B cell (primary cell): ENCODE results near the gene SREK1. TPM values are rescaled to one million over a fixed set of nuclear protein-coding genes. Genes with fewer than 3 reads are reported as not detected.

Experiments used
- ATAC-seq: fragments of 200-7000 bp; cut with Tn5 transposase; one replicate; pipeline ENCODE4 v1.10.0; 2021; ENCODE audit warnings: low read depth, mild to moderate bottlenecking, moderate number of reproducible peaks, moderate library complexity
- CTCF ChIA-PET: fragments of 350-600 bp; sonication (Branson Sonifier 250); formaldehyde crosslinking; loops from one replicate; lab custom pipeline; 2021; ENCODE audit warnings: antibody characterized with exemption, inconsistent platforms; lab: Charles Lee
- POLR2A ChIA-PET: fragments of 350-600 bp; sonication (Branson Sonifier 250); formaldehyde crosslinking; loops from one replicate; lab custom pipeline; 2021; ENCODE audit warnings: antibody characterized with exemption; lab: Charles Lee
- DNase-seq: peaks from one replicate; pipeline ENCODE4 v3.0.0; 2013
- H2AFZ ChIP-seq: 2 replicates; pipeline ENCODE4 v1.6.1; 2012; ENCODE audit warnings: mild to moderate bottlenecking, low read depth, low read length; ENCODE audit not compliant: insufficient read depth, poor library complexity, severe bottlenecking
- H3K27ac ChIP-seq, 2 donors: 1 replicate in 1 of 2; 2 replicates in 1 of 2; pipeline ENCODE4 v1.5.1; 2012 to 2013; ENCODE audit warnings: low read length in 2 of 2, mild to moderate bottlenecking in 2 of 2, moderate library complexity in 1 of 2
- H3K27me3 ChIP-seq, 4 experiments: fragments of 200-600 bp in 1 of 4; sonication (generic) in 1 of 4; replicated peaks in 1 of 4; 1 replicate in 2 of 4; 2 replicates in 2 of 4; pipeline versions ENCODE4 v1.6.1 to v1.7.0; 2013 to 2016; ENCODE audit warnings: low read length in 3 of 4, mild to moderate bottlenecking in 2 of 4, mixed read lengths in 1 of 4, moderate library complexity in 1 of 4; ENCODE audit not compliant: insufficient read depth in 4 of 4, control insufficient read depth in 3 of 4; ENCODE audit errors: control extremely low read depth in 1 of 4
- H3K36me3 ChIP-seq, 2 experiments: replicated peaks in 1 of 2; 1 replicate in 1 of 2; 2 replicates in 1 of 2; pipeline versions ENCODE4 v1.6.1 to v1.7.1; 2013; ENCODE audit warnings: low read length in 1 of 2; ENCODE audit not compliant: insufficient read depth in 2 of 2, control insufficient read depth in 1 of 2; ENCODE audit errors: control extremely low read depth in 1 of 2, extremely low read depth in 1 of 2
- H3K4me1 ChIP-seq, 2 donors: fragments of 200-600 bp in 1 of 2; sonication (generic) in 1 of 2; 1 replicate in 1 of 2; 2 replicates in 1 of 2; pipeline versions ENCODE4 v1.5.1 to v1.6.1; 2013 to 2017; ENCODE audit warnings: low read length in 2 of 2; ENCODE audit not compliant: control insufficient read depth in 2 of 2, insufficient read depth in 2 of 2
- H3K4me2 ChIP-seq: replicated peaks from 2 replicates; pipeline ENCODE3; 2012; ENCODE audit warnings: mild to moderate bottlenecking, low read depth, low read length; ENCODE audit not compliant: poor library complexity, severe bottlenecking
- H3K4me3 ChIP-seq, 5 experiments: fragments of 200-600 bp in 1 of 5; sonication (generic) in 1 of 5; 1 replicate in 3 of 5; 2 replicates in 2 of 5; pipeline versions ENCODE4 v1.5.1 to v1.7.0; 2011 to 2016; ENCODE audit warnings: low read length in 4 of 5, mild to moderate bottlenecking in 4 of 5, low read depth in 2 of 5, control low read depth in 1 of 5, moderate library complexity in 1 of 5; ENCODE audit not compliant: insufficient read depth in 1 of 5; ENCODE audit errors: control extremely low read depth in 1 of 5, extremely low read depth in 1 of 5
- H3K79me2 ChIP-seq: fragments of 200-600 bp; sonication (generic); one replicate; pipeline ENCODE4 v1.6.0; 2016; ENCODE audit warnings: low read length; ENCODE audit not compliant: control insufficient read depth, insufficient read depth
- H3K9ac ChIP-seq: fragments of 200-600 bp; sonication (generic); 2 replicates; pipeline ENCODE4 v1.6.1; 2017; ENCODE audit warnings: mild to moderate bottlenecking, low read length, moderate library complexity
- H3K9me3 ChIP-seq, 3 donors: one replicate each; pipeline versions ENCODE4 v1.6.1 to v1.7.1; 2013; ENCODE audit warnings: low read length in 2 of 3; ENCODE audit not compliant: control insufficient read depth in 2 of 3, insufficient read depth in 1 of 3; ENCODE audit errors: control extremely low read depth in 1 of 3
- H4K20me1 ChIP-seq: 2 replicates; pipeline ENCODE4 v1.6.0; 2012; ENCODE audit warnings: mild to moderate bottlenecking, low read length; ENCODE audit not compliant: insufficient read depth, control insufficient read depth, poor library complexity, severe bottlenecking
- H3K27ac Mint-ChIP-seq: one replicate; pipeline ENCODE4 v1.8.0; 2021; ENCODE audit warnings: mixed read lengths
- H3K27me3 Mint-ChIP-seq: one replicate; pipeline ENCODE4 v1.8.0; 2021; ENCODE audit warnings: mixed read lengths
- H3K4me1 Mint-ChIP-seq: one replicate; pipeline ENCODE4 v1.8.0; 2021; ENCODE audit warnings: mixed read lengths
- H3K4me3 Mint-ChIP-seq: one replicate; pipeline ENCODE4 v1.8.0; 2021; ENCODE audit warnings: mixed read lengths
- H3K9me3 Mint-ChIP-seq: one replicate; pipeline ENCODE4 v1.8.0; 2022; ENCODE audit warnings: mixed read lengths; ENCODE audit not compliant: insufficient read depth
- CTCF ChIP-seq: fragments of 200-600 bp; IDR thresholded peaks from one replicate; pipeline ENCODE4 v1.8.0; 2022; ENCODE audit warnings: antibody characterized with exemption, mild to moderate bottlenecking
- EZH2 ChIP-seq: IDR thresholded peaks from 2 replicates; pipeline ENCODE4 v1.6.1; 2012; ENCODE audit warnings: borderline replicate concordance, low read depth, mild to moderate bottlenecking, moderate library complexity, low read length; ENCODE audit not compliant: insufficient read depth, poor library complexity, severe bottlenecking
- WGBS: methylation state at CpG from one replicate; pipeline ENCODE4 v1.1.5; 2013; ENCODE audit warnings: missing lambda C conversion rate; ENCODE audit not compliant: insufficient coverage; 5-methylcytosine and 5-hydroxymethylcytosine counted together
- intact Hi-C: fragments of 100-400 bp; cut with micrococcal nuclease; formaldehyde crosslinking; loops from one replicate; pipeline ENCODE4 v1.10.0; 2022
- polyA plus RNA-seq: library from polyadenylated mRNA; depleted of rRNA; stranded (reverse); fragments of >200 nt; gene quantifications from 2 replicates; pipeline ENCODE4 v1.2.3, GENCODE V29; 2012
- total RNA-seq, 2 donors: library from RNA; stranded (reverse); fragments of 120-200 nt in 1 of 2; gene quantifications; 1 replicate in 1 of 2; 2 replicates in 1 of 2; pipeline versions ENCODE4 v1.2.3 to v1.2.4, GENCODE V29; 2013 to 2022

The SREK1 gene
- total and polyA plus RNA-seq, 2 donors (not counting 1 experiment from before 2014, with no cell fraction given): 24.1 to 117 TPM

DNA sequence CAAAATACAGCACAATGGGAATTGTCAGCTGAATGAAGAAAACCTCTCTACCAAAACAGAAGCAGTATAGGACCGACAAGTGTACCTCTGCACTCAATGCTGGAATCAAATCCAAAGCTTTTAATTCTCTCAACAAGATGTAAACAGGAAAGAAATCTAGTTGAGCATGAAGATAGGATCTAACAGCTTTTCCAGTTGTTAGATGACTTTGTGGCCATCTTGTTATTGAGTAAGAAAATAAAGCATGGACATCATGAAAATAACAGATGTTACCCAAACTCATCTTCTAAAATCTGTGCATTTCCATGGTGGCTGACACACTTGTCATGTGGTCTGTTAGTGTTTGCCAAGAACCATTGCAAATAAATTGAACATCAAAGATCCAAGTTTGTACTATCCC lies 34.7 kb downstream of the SREK1 start:
- Histone ChIP-seq H3K9ac (no peak overlapping the region), H3K9me3 (no peaks in the 10 kb centered on the region), H3K79me2 (no peaks in the 10 kb centered on the region), H3K4me2 (no peak overlapping the region), H4K20me1 (no peaks in the 10 kb centered on the region), H3K4me3 (no peak overlapping the region), H2AFZ (no peak overlapping the region), H3K27me3 (no peaks in the 10 kb centered on the region), H3K27ac (no peak overlapping the region), H3K36me3 (peaks cover 18 to 60% of the 10 kb centered on the region in 2 experiments), H3K4me1 (no peaks in the 10 kb centered on the region)
- no peak for ATAC-seq
- H3K9me3 Mint-ChIP-seq: no peaks in the 10 kb centered on the region
- H3K27me3 Mint-ChIP-seq: no peaks in the 10 kb centered on the region
- no peak overlapping the region for H3K4me3 Mint-ChIP-seq
- no peak for TF ChIP-seq CTCF
- POLR2A ChIA-PET: no interaction called here
- H3K4me1 Mint-ChIP-seq: no peaks in the 10 kb centered on the region
- intact Hi-C loops: no loop called here
- DNase-seq: no peak
- no CpG with 5 or more reads among the region's 1 CpG for WGBS
- no peak overlapping the region for H3K27ac Mint-ChIP-seq
- CTCF ChIA-PET: interaction anchor here (0.6 kb wide), 1 partner anchor 393 kb away, joined by 3 read pairs; no protein-coding TSS in a partner anchor

DNA sequence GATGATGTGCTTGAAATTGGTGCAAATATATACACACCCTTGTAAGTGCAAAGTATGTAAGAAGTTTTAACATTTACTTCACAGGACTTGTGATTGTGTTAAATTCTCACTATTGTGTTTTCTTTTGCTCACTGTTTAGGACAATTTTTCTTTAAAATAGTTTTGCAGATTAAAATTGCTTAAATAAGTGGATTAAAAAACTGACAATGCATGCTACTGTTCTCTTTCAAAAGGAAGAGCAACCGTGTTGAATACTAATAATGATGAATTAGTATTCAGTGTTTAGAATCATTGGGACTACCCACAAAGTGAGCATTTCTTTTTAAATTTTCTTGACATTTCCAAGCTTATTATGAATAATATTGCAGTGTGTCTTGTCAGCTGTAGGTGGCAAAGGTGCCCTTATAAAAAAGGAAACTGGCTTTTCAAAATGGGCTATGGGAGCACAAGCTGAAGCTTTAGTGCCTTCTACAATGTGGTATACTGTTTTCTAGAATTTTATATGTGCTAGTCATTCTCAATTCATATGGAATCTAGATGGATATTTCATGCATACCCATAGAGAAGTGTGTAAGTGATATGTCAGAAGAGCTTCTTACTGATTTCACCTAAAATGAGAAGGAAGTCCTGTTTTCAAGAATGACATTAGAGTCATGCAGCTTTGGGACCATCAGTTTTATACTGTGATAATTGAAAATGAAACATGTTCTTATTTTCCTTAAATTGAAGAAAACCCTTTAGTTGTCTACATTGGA lies 35.4 kb downstream of the SREK1 start:
- no peak overlapping the region for H3K27ac ChIP-seq
- no peaks in the 10 kb centered on the region for H3K27me3 ChIP-seq
- ChIA-PET POLR2A (no interaction called here), CTCF (interaction anchor here (0.6 to 1.1 kb wide), 2 partner anchors 8 to 394 kb away, joined by 3 to 4 read pairs; no protein-coding TSS in a partner anchor)
- Mint-ChIP-seq H3K27ac (no peak overlapping the region), H3K4me1 (no peaks in the 10 kb centered on the region), H3K9me3 (no peaks in the 10 kb centered on the region), H3K27me3 (no peaks in the 10 kb centered on the region), H3K4me3 (no peak overlapping the region)
- no peaks in the 10 kb centered on the region for H3K4me1 ChIP-seq
- H3K36me3 ChIP-seq: peaks cover 14 to 56% of the 10 kb centered on the region in 2 experiments
- no peaks in the 10 kb centered on the region for H3K9me3 ChIP-seq
- H3K4me3 ChIP-seq: no peak overlapping the region
- DNase-seq: no peak
- H3K4me2 ChIP-seq: no peak overlapping the region
- no peak for ATAC-seq
- H3K79me2 ChIP-seq: no peaks in the 10 kb centered on the region
- intact Hi-C loops: no loop called here
- no CpG with 5 or more reads among the region's 1 CpG for WGBS
- H3K9ac ChIP-seq: no peak overlapping the region
- no peak overlapping the region for H2AFZ ChIP-seq
- no peak for TF ChIP-seq CTCF
- no peak for TF ChIP-seq EZH2
- no peaks in the 10 kb centered on the region for H4K20me1 ChIP-seq
